ENCODE measurements around the gene CCSER1.

The CCSER1 gene

GRCh38 chr4:90128961-90129495, 1.8 kb downstream of the CCSER1 start:
- DNase-seq = no peak

- DNase-seq = no peak
Observed at GRCh38 chr4:90130076-90130475, 2.9 kb downstream of the CCSER1 start.

- DNase-seq = no peak
Observed at GRCh38 chr4:90137555-90137954, 10.4 kb downstream of the CCSER1 start.

- no peak for DNase-seq
Observed at GRCh38 chr4:90142081-90142480, 14.9 kb downstream of the CCSER1 start.

- DNase-seq = no peak
Observed at GRCh38 chr4:90145319-90145718, 18.1 kb downstream of the CCSER1 start.

- no peak for DNase-seq
Observed at GRCh38 chr4:90146306-90146705, 19.1 kb downstream of the CCSER1 start.

GRCh38 chr4:90148574-90149148, 21.5 kb downstream of the CCSER1 start:
- DNase-seq = no peak

GRCh38 chr4:90152024-90152423, 24.8 kb downstream of the CCSER1 start:
- DNase-seq = no peak

GRCh38 chr4:90159193-90159592, 32.0 kb downstream of the CCSER1 start:
- DNase-seq = no peak

- DNase-seq = no peak
Observed at GRCh38 chr4:90160044-90160443, 32.9 kb downstream of the CCSER1 start.

- no peak for DNase-seq
Observed at GRCh38 chr4:90162566-90162965, 35.4 kb downstream of the CCSER1 start.

GRCh38 chr4:90163872-90164271, 36.7 kb downstream of the CCSER1 start:
- DNase-seq = no peak

- no peak for DNase-seq
Observed at GRCh38 chr4:90165883-90166282, 38.7 kb downstream of the CCSER1 start.

- no peak for DNase-seq
Observed at GRCh38 chr4:90171491-90171890, 44.3 kb downstream of the CCSER1 start.

- no peak for DNase-seq
Observed at GRCh38 chr4:90174621-90175023, 47.4 kb downstream of the CCSER1 start.

- DNase-seq = no peak
Observed at GRCh38 chr4:90181644-90182043, 54.5 kb downstream of the CCSER1 start.

GRCh38 chr4:90183254-90183653, 56.1 kb downstream of the CCSER1 start:
- no peak for DNase-seq

GRCh38 chr4:90184560-90184959, 57.4 kb downstream of the CCSER1 start:
- no peak for DNase-seq

- DNase-seq = no peak
Observed at GRCh38 chr4:90185416-90185815, 58.2 kb downstream of the CCSER1 start.

- no peak for DNase-seq
Observed at GRCh38 chr4:90186229-90186628, 59.0 kb downstream of the CCSER1 start.

GRCh38 chr4:90187148-90187884, 60.1 kb downstream of the CCSER1 start:
- DNase-seq = no peak

GRCh38 chr4:90189178-90189577, 62.0 kb downstream of the CCSER1 start:
- DNase-seq = no peak

- DNase-seq = no peak
Observed at GRCh38 chr4:90189946-90190345, 62.8 kb downstream of the CCSER1 start.

- DNase-seq = no peak
Observed at GRCh38 chr4:90190525-90190924, 63.3 kb downstream of the CCSER1 start.
